Neural cell (in vitro differentiated cells): ENCODE measurements around the gene RNF157. TPM values are rescaled to one million over a fixed set of nuclear protein-coding genes. Genes with fewer than 3 reads are reported as not detected.
"Not testable (repeated sequence)": the region's sequence is repeated elsewhere in the genome, so short reads cannot be mapped to it uniquely, and the experiment has no call there.

ENCODE experiments used
- H2AFZ ChIP-seq: fragments of 200-600, 300-800 bp; sonication (generic), shearing (Covaris generic); 2 replicates; pipeline ENCODE4 v1.6.0; 2014; ENCODE audit warnings: low read depth, mild to moderate bottlenecking, antibody characterized with exemption, low read length, moderate library complexity
- H3F3A ChIP-seq: fragments of 200-600 bp; shearing (Covaris generic); 2 replicates; pipeline ENCODE4 v1.6.1; 2016; ENCODE audit warnings: mild to moderate bottlenecking, moderate library complexity, mixed read lengths, antibody characterized with exemption, low read length; ENCODE audit not compliant: insufficient read depth, poor library complexity, severe bottlenecking
- H3K27ac ChIP-seq: fragments of 200-600, 300-800 bp; sonication (generic), shearing (Covaris generic); 2 replicates; pipeline ENCODE4 v1.5.1; 2014; ENCODE audit warnings: mild to moderate bottlenecking, low read length, moderate library complexity
- H3K27me3 ChIP-seq: fragments of 300-800, 200-600 bp; sonication (generic), shearing (Covaris generic); 2 replicates; pipeline ENCODE4 v1.6.0; 2014; ENCODE audit warnings: mild to moderate bottlenecking, low read depth, low read length, moderate library complexity; ENCODE audit not compliant: insufficient read depth
- H3K36me3 ChIP-seq: fragments of 300-800, 200-600 bp; sonication (generic), shearing (Covaris generic); 2 replicates; pipeline ENCODE4 v1.5.1; 2014; ENCODE audit warnings: mild to moderate bottlenecking, antibody characterized with exemption, low read length, moderate library complexity; ENCODE audit not compliant: insufficient read depth
- H3K4me2 ChIP-seq: fragments of 300-800, 200-600 bp; sonication (generic), shearing (Covaris generic); 2 replicates; pipeline ENCODE4 v1.6.0; 2014; ENCODE audit warnings: mild to moderate bottlenecking, low read length
- H3K4me3 ChIP-seq: fragments of 300-800, 200-600 bp; sonication (generic), shearing (Covaris generic); 2 replicates; pipeline ENCODE4 v1.5.1; 2014; ENCODE audit warnings: mild to moderate bottlenecking, low read length, moderate library complexity
- H3K79me2 ChIP-seq: fragments of 200-600 bp; shearing (Covaris generic); replicated peaks from 2 replicates; pipeline ENCODE4 v1.6.0; 2014; ENCODE audit warnings: mild to moderate bottlenecking, low read length, moderate library complexity; ENCODE audit not compliant: insufficient read depth
- H3K9ac ChIP-seq: fragments of 300-800, 200-600 bp; sonication (generic), shearing (Covaris generic); 2 replicates; pipeline ENCODE4 v1.6.1; 2016; ENCODE audit warnings: mild to moderate bottlenecking, low read length, mixed read lengths
- H3K9me2 ChIP-seq: fragments of 200-600 bp; shearing (Covaris generic); 2 replicates; pipeline ENCODE4 v1.6.1; 2016; ENCODE audit warnings: mild to moderate bottlenecking, low read length, mixed read lengths; ENCODE audit not compliant: insufficient read depth
- H3K9me3 ChIP-seq: fragments of 200-600, 300-800 bp; sonication (generic), shearing (Covaris generic); 2 replicates; pipeline ENCODE4 v1.6.1; 2016; ENCODE audit warnings: mild to moderate bottlenecking, mixed run types, low read length, moderate library complexity, mixed read lengths
- H4K20me1 ChIP-seq: fragments of 200-600 bp; shearing (Covaris generic); 2 replicates; pipeline ENCODE4 v1.6.1; 2016; ENCODE audit warnings: mild to moderate bottlenecking, mixed run types; ENCODE audit not compliant: insufficient read depth
- EP300 ChIP-seq: fragments of 450-650 bp; conservative IDR thresholded peaks from 2 replicates; pipeline ENCODE4 v1.6.1; 2014; ENCODE audit warnings: antibody characterized with exemption, mild to moderate bottlenecking, moderate library complexity; ENCODE audit not compliant: poor library complexity, severe bottlenecking
- EZH2 ChIP-seq: fragments of 200-600, 300-800 bp; shearing (Covaris generic), sonication (generic); IDR thresholded peaks from 2 replicates; pipeline ENCODE4 v1.6.1; 2014; ENCODE audit warnings: antibody characterized with exemption, low read length, borderline replicate concordance, mild to moderate bottlenecking; ENCODE audit not compliant: insufficient read depth, poor library complexity, severe bottlenecking
- MXI1 ChIP-seq: fragments of 450-650 bp; conservative IDR thresholded peaks from 2 replicates; pipeline ENCODE4 v1.6.1; 2014; ENCODE audit warnings: antibody characterized with exemption, mild to moderate bottlenecking; ENCODE audit not compliant: poor library complexity, severe bottlenecking
- POLR2AphosphoS5 ChIP-seq: IDR thresholded peaks from 2 replicates; pipeline ENCODE4 v1.6.1; 2012
- RAD21 ChIP-seq: fragments of 450-650 bp; conservative IDR thresholded peaks from 2 replicates; pipeline ENCODE4 v1.6.1; 2014; ENCODE audit warnings: antibody characterized with exemption, mild to moderate bottlenecking, moderate library complexity
- REST ChIP-seq: IDR thresholded peaks from 2 replicates; pipeline ENCODE4 v1.6.1; 2012; ENCODE audit warnings: borderline replicate concordance
- SMC3 ChIP-seq: fragments of 450-650 bp; conservative IDR thresholded peaks from 2 replicates; pipeline ENCODE4 v1.6.1; 2014; ENCODE audit warnings: antibody characterized with exemption, mild to moderate bottlenecking, moderate library complexity; ENCODE audit not compliant: poor library complexity
- TAF1 ChIP-seq: IDR thresholded peaks from 2 replicates; pipeline ENCODE4 v1.6.1; 2012; ENCODE audit warnings: low read depth
- polyA plus RNA-seq: library from polyadenylated mRNA; depleted of rRNA; stranded (reverse); fragments of >200 nt; gene quantifications from 2 replicates; pipeline ENCODE4 v1.2.3, GENCODE V29; 2014
- TF ChIP-seq, protein P1 (sequence below): fragments of 450-650 bp; IDR thresholded peaks from 2 replicates; pipeline ENCODE4 v1.5.1; 2014; ENCODE audit warnings: antibody characterized with exemption, mild to moderate bottlenecking, moderate library complexity; ENCODE audit not compliant: poor library complexity, severe bottlenecking

RNF157 gene
- polyA plus RNA-seq, 1 donor from 2014 or later, result 15.9 TPM

DNA sequence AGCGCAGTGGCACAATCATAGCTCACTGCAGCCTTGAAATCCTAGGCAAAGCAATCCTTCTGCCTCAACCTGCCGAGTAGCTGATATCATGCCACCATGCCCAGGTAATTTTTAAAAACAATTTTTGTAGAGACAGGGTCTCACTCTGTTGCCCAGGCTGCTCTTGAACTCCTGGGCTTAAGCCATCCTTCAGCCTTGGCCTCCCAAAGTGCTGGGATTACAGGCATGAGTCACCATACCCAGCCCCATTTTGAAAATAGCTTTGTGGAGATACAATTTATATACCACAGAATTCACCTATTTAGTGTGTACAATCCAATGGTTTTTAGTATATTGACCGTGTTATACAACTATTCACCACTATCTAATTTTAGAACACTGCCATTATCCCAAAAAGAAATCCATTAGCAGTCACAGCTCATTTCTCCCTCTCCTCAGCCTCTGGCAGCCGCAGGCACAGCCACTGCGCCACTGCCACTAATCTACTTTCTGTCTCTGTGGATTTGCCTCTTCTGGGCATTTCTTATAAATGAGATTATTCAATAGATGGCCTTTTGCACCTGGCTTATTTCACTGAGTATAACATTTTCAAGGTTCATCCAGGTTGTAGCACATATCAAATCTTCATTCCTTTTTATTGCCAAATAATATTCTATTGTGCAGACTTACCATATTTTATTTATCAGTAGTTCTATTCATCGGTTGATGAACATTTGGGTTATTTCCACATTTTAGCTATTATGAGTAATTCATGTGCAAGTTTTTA is 6.5 kb downstream of the RNF157 start:
- no peaks in the 10 kb centered on the region for H3K9me2 ChIP-seq
- no peaks in the 10 kb centered on the region for H4K20me1 ChIP-seq
- no peaks in the 10 kb centered on the region for H3K9me3 ChIP-seq
- no peak overlapping the region for H3K27ac ChIP-seq
- peaks cover 20% of the 10 kb centered on the region for H3K79me2 ChIP-seq
- no peak overlapping the region for H3K4me3 ChIP-seq
- no peak overlapping the region for H3K9ac ChIP-seq
- H3K27me3 ChIP-seq, result no peaks in the 10 kb centered on the region
- H2AFZ ChIP-seq, result no peak overlapping the region
- no peaks in the 10 kb centered on the region for H3K36me3 ChIP-seq
- no peaks in the 10 kb centered on the region for H3F3A ChIP-seq
- H3K4me2 ChIP-seq, result no peak overlapping the region
- TF ChIP-seq EZH2 (no peak), REST (no peak)
- TF ChIP-seq, protein P1, sequence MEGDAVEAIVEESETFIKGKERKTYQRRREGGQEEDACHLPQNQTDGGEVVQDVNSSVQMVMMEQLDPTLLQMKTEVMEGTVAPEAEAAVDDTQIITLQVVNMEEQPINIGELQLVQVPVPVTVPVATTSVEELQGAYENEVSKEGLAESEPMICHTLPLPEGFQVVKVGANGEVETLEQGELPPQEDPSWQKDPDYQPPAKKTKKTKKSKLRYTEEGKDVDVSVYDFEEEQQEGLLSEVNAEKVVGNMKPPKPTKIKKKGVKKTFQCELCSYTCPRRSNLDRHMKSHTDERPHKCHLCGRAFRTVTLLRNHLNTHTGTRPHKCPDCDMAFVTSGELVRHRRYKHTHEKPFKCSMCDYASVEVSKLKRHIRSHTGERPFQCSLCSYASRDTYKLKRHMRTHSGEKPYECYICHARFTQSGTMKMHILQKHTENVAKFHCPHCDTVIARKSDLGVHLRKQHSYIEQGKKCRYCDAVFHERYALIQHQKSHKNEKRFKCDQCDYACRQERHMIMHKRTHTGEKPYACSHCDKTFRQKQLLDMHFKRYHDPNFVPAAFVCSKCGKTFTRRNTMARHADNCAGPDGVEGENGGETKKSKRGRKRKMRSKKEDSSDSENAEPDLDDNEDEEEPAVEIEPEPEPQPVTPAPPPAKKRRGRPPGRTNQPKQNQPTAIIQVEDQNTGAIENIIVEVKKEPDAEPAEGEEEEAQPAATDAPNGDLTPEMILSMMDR, result no peak

- Histone ChIP-seq H3K9me3 (no peaks in the 10 kb centered on the region), H3K27ac (no peak overlapping the region), H3K9me2 (no peaks in the 10 kb centered on the region), H3K4me2 (no peak overlapping the region), H3F3A (no peaks in the 10 kb centered on the region), H3K9ac (no peak overlapping the region), H2AFZ (no peak overlapping the region), H4K20me1 (no peaks in the 10 kb centered on the region), H3K36me3 (no peaks in the 10 kb centered on the region), H3K79me2 (peaks cover 10% of the 10 kb centered on the region), H3K4me3 (no peak overlapping the region), H3K27me3 (no peaks in the 10 kb centered on the region)
- TF ChIP-seq REST, result no peak
- TF ChIP-seq SMC3, result no peak
- no peak for TF ChIP-seq POLR2AphosphoS5
- TF ChIP-seq MXI1, result no peak
- TF ChIP-seq EP300, result no peak
- TF ChIP-seq, protein P1, result no peak
- no peak for TF ChIP-seq RAD21
- no peak for TF ChIP-seq EZH2
- no peak for TF ChIP-seq TAF1
Measured at GRCh38 chr17:76232342-76232741, 8.0 kb downstream of the RNF157 start.

DNA sequence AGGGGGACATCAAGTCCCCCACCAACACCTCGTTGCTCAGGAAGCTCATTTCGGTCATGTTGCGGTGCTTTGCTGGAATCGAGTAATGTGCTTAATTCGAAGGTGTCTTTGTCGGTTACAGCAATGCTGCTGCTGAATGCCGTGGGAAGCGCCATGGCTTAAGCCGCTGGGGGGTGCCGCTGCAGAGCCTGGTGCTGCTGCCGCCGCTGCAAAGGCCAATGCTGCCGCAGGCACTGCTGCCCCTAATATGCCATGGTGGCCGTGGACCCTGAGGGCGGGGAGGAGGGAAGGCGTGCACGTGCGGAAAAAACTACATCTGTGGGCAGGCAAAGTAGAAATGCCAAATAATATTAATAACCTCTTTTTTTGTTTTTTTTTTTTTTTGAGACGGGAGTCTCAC is 13.5 kb downstream of the RNF157 start:
- H3F3A ChIP-seq, H3K27me3 ChIP-seq, H3K79me2 ChIP-seq, H2AFZ ChIP-seq, H3K4me3 ChIP-seq, H4K20me1 ChIP-seq, H3K9me3 ChIP-seq, H3K36me3 ChIP-seq, H3K9ac ChIP-seq, H3K27ac ChIP-seq, H3K9me2 ChIP-seq, H3K4me2 ChIP-seq: not testable (repeated sequence)
